ENCODE measurements around the gene PEX14.
A peak's percentile ranks its signal among the peaks of the same experiment; 100 is the strongest.

The PEX14 gene

GRCh38 chr1:10597492-10598388 is 123.0 kb downstream of the PEX14 start:
- TF ChIP-seq, protein P1, sequence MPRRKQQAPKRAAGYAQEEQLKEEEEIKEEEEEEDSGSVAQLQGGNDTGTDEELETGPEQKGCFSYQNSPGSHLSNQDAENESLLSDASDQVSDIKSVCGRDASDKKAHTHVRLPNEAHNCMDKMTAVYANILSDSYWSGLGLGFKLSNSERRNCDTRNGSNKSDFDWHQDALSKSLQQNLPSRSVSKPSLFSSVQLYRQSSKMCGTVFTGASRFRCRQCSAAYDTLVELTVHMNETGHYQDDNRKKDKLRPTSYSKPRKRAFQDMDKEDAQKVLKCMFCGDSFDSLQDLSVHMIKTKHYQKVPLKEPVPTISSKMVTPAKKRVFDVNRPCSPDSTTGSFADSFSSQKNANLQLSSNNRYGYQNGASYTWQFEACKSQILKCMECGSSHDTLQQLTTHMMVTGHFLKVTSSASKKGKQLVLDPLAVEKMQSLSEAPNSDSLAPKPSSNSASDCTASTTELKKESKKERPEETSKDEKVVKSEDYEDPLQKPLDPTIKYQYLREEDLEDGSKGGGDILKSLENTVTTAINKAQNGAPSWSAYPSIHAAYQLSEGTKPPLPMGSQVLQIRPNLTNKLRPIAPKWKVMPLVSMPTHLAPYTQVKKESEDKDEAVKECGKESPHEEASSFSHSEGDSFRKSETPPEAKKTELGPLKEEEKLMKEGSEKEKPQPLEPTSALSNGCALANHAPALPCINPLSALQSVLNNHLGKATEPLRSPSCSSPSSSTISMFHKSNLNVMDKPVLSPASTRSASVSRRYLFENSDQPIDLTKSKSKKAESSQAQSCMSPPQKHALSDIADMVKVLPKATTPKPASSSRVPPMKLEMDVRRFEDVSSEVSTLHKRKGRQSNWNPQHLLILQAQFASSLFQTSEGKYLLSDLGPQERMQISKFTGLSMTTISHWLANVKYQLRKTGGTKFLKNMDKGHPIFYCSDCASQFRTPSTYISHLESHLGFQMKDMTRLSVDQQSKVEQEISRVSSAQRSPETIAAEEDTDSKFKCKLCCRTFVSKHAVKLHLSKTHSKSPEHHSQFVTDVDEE (CRISPR knock-in tag; IDR thresholded peaks at IDR 0.05) = no peak
- TF ChIP-seq ZFP30 (CRISPR knock-in tag; IDR thresholded peaks at IDR 0.05) (no peak), GLIS3 (CRISPR knock-in tag; IDR thresholded peaks at IDR 0.05) (no peak)
- ATAC-seq = no peak

DNA sequence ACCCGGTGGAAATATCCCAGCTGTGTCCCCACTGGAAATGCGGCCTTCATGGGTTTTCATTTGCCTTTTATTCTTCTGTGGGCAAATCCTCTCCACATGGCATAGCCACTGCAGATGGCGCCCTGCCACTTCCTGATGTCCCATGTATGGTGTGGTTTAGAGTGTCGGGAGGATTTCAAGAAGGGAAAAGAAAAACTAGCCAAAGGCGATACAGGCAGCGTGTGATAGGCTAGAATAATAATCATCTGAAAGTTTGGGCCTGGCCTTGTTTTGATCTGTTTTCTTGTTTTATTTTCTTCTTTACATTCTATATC is 123.6 kb downstream of the PEX14 start:
- TF ChIP-seq GLIS3 (CRISPR knock-in tag; IDR thresholded peaks at IDR 0.05) (no peak), ISL1 (CRISPR knock-in tag; IDR thresholded peaks at IDR 0.05) (no peak), ARNTL (CRISPR knock-in tag; IDR thresholded peaks at IDR 0.05; ENCODE audit: borderline replicate concordance, low read depth) (no peak), OSR1 (CRISPR knock-in tag; IDR thresholded peaks at IDR 0.05) (no peak), TOX (CRISPR knock-in tag; IDR thresholded peaks at IDR 0.05; ENCODE audit: borderline replicate concordance) (no peak), CREB5 (CRISPR knock-in tag; IDR thresholded peaks at IDR 0.05; ENCODE audit: low read depth) (no peak), ZC3H10 (CRISPR knock-in tag; IDR thresholded peaks at IDR 0.05) (no peak), PPARA (CRISPR knock-in tag; IDR thresholded peaks at IDR 0.05; ENCODE audit: borderline replicate concordance) (no peak), SNAI2 (CRISPR knock-in tag; IDR thresholded peaks at IDR 0.05) (no peak), ZFP3 (CRISPR knock-in tag; IDR thresholded peaks at IDR 0.05) (no peak), ZNF8 (CRISPR knock-in tag; IDR thresholded peaks at IDR 0.05) (no peak), RARB (CRISPR knock-in tag; IDR thresholded peaks at IDR 0.05) (no peak), CSDC2 (CRISPR knock-in tag; IDR thresholded peaks at IDR 0.05) (no peak), PATZ1 (CRISPR knock-in tag; IDR thresholded peaks at IDR 0.05; ENCODE audit: borderline replicate concordance) (no peak), ESRRG (CRISPR knock-in tag; IDR thresholded peaks at IDR 0.05) (no peak)
- TF ChIP-seq, protein P2, sequence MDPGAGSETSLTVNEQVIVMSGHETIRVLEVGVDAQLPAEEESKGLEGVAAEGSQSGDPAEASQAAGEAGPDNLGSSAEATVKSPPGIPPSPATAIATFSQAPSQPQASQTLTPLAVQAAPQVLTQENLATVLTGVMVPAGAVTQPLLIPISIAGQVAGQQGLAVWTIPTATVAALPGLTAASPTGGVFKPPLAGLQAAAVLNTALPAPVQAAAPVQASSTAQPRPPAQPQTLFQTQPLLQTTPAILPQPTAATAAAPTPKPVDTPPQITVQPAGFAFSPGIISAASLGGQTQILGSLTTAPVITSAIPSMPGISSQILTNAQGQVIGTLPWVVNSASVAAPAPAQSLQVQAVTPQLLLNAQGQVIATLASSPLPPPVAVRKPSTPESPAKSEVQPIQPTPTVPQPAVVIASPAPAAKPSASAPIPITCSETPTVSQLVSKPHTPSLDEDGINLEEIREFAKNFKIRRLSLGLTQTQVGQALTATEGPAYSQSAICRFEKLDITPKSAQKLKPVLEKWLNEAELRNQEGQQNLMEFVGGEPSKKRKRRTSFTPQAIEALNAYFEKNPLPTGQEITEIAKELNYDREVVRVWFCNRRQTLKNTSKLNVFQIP (CRISPR knock-in tag; IDR thresholded peaks at IDR 0.05; ENCODE audit: borderline replicate concordance, low read depth) = no peak
- TF ChIP-seq, protein P3, sequence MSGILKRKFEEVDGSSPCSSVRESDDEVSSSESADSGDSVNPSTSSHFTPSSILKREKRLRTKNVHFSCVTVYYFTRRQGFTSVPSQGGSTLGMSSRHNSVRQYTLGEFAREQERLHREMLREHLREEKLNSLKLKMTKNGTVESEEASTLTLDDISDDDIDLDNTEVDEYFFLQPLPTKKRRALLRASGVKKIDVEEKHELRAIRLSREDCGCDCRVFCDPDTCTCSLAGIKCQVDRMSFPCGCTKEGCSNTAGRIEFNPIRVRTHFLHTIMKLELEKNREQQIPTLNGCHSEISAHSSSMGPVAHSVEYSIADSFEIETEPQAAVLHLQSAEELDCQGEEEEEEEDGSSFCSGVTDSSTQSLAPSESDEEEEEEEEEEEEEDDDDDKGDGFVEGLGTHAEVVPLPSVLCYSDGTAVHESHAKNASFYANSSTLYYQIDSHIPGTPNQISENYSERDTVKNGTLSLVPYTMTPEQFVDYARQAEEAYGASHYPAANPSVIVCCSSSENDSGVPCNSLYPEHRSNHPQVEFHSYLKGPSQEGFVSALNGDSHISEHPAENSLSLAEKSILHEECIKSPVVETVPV (CRISPR knock-in tag; IDR thresholded peaks at IDR 0.05) = no peak
- TF ChIP-seq, protein P1 (CRISPR knock-in tag; IDR thresholded peaks at IDR 0.05) = no peak
- ATAC-seq = peak; percentile 43; the same call in 2 of the 3 replicates

All from SK-N-SH treated with all-trans-retinoic acid at 6 μM for 48 hours (cell line).